CD4-positive, alpha-beta T cell treated with Interleukin-15 for 4 hours (primary cell): ENCODE results near the gene CAPN13.

Experiments used
- DNase-seq: peaks from one replicate; pipeline ENCODE4 v3.0.0-alpha.2; 2020; ENCODE audit warnings: low spot score

Gene CAPN13

DNA sequence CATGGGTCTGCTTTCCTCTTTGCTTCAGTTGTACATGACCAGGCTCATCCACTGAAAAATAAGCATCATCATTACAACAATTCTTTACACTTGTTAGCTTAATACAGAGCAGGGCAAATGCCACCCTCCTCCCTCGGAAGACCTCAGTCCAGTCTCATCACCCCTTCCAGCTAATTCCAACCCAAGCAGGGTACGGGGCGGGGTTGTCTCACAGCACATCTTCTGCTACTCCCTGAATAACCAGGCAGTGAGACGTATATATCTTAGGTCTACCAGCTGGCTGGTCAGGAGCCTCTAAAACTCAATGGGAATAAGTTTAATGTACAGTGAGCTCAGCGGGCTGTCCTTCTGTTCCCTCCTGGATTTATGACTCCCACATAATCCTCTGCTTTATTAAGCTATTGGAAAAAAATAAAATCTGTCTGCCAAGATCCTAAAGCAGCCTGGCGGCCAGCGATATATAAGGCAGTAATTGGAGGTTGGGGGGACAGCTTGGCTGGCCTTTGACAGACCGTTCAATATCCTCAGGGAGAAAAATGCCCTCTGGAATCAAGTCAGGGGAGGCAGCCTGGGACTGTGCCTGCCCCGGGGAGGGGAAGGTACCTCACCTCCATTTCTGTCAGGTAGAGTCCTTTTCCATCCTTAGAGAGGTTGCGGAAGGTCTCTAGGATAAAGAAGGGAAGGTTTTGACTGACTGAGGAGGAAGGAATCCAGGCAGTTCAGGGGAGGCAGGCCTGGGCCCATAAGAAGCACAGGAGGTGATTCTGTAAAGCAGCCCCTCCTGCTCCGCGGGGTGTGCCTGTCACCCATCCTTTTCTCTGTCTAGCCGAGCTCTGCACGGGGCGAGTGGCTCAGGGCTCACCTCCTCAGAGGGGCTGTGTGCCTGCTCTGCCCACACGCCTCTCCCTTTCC, 76.3 kb downstream of the CAPN13 start:
- DNase-seq, result no peak

DNA sequence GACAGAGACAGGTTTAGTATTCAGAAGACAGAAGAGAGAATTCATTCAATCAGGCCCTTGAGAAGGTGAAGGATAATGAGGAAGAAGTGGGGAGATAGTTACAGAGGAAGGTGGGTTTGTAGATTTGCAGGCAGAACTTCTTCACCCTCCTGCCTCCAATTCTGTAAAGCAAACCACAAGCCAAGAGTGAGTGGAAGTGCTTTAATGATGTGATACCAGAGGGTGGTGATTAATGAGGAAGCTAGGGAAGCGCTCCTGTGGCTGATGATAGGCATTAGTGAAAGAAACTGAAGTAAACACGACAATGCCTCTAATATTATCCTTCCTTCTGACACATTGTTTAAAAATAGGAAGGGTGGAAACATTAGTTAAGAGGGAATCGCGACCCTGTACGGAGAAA, 78.2 kb downstream of the CAPN13 start:
- DNase-seq, result no peak

DNA sequence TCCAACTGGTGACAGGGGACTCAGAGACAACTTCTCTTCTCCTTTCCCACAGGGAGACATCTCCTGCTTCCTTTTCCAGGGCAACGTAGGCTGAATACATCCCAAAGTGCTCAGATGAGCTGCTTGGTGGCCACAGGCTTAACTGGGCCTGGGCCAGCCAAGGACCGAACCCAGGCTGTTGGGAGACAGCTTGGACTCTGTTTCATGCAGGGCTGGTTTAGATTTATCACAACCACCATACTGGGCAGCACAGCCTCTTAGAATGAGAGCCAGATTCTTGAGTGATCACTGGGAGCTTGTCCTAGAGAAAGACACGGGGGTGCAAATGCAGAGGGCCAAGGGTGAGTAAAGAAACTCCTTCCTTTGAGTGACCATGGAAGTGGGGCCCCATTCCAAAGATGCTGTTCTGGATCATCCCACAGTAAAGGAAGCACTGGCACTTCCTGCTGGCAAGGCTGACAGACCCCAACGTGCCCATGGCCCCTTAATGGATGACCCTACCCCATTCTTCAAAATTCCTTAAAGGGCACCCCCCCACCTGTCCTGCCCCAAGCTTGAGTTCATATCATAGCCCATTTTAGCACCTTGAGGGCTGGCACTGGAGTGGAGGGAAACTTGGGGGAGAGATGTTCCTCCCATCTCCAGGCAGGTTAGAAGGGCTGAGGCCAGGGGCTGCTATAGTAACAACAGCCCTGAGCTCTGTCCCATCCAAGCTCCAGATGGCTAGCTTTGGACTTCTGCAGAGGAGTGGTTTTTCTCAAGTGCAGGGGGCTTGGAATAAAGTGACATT, 84.1 kb downstream of the CAPN13 start:
- DNase-seq, result no peak

GRCh38 chr2:30721668-30722647, 85.3 kb downstream of the CAPN13 start:
- no peak for DNase-seq

DNA sequence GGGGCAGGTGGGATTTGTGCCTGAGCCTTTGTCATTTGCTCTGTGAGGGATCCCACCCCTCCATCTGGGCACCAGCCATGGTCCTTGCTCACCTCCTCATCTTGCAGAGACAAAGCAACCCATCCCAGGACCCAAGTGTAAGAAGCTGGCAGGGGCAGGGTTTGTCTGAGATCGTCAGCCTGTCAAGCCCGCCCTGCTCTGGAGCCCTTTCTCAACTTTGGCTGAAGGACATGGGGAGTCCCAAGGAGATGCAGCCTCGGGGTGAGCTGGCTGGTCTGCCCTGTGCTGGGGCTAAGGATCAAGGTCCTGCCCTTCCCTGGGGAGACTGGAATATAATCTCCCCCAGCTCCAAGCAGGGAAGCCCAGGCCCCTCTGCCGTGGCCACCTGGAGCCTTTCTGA, 86.0 kb downstream of the CAPN13 start:
- no peak for DNase-seq

GRCh38 chr2:30717081-30717650, 90.1 kb downstream of the CAPN13 start:
- DNase-seq, result no peak

GRCh38 chr2:30716123-30716900, 90.9 kb downstream of the CAPN13 start:
- no peak for DNase-seq

GRCh38 chr2:30714811-30715709, 92.2 kb downstream of the CAPN13 start:
- no peak for DNase-seq

GRCh38 chr2:30713698-30714097, 93.5 kb downstream of the CAPN13 start:
- DNase-seq, result no peak

GRCh38 chr2:30711646-30712085, 95.6 kb downstream of the CAPN13 start:
- DNase-seq, result peak; percentile 91

DNA sequence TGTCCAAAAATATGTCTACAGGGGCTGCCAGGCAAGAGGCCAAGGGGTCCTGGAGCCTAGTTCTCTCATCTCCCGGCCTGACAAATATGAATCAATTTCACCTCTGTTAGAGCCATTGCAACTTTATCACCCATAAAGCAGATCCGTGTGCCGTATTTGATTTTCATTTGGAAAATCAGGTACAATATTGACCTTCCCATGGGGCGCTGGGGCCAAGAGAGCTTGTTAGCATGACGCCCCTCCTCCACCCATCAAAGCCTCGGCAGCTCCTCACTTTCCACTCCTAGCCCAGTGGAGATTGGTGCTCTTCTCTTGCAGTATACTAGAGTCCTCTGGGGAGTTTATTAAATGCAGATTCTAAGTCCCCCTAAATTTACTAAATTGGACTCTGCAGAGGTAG, 96.8 kb downstream of the CAPN13 start:
- DNase-seq, result no peak

- no peak for DNase-seq
Observed at GRCh38 chr2:30710016-30710415, 97.2 kb downstream of the CAPN13 start.

DNA sequence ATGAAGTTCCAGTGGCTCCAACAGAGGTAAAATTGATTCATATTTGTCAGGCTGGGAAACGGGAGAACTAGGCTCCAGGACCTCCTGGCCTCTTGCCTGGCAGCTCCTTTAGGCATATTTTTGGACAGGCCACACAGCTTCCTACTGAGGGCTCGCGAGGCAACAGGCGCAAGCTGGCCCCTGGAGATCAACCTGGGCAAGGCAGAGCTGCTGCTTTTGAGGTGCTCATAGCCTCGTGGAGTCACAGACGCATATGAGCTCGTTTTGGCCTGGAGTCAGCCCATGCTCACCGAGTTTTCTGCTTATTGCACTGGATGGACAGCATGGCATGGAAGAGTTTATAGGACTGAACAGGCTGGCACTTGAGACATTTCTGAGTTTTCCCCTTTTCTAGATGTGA, 97.7 kb downstream of the CAPN13 start:
- no peak for DNase-seq

DNA sequence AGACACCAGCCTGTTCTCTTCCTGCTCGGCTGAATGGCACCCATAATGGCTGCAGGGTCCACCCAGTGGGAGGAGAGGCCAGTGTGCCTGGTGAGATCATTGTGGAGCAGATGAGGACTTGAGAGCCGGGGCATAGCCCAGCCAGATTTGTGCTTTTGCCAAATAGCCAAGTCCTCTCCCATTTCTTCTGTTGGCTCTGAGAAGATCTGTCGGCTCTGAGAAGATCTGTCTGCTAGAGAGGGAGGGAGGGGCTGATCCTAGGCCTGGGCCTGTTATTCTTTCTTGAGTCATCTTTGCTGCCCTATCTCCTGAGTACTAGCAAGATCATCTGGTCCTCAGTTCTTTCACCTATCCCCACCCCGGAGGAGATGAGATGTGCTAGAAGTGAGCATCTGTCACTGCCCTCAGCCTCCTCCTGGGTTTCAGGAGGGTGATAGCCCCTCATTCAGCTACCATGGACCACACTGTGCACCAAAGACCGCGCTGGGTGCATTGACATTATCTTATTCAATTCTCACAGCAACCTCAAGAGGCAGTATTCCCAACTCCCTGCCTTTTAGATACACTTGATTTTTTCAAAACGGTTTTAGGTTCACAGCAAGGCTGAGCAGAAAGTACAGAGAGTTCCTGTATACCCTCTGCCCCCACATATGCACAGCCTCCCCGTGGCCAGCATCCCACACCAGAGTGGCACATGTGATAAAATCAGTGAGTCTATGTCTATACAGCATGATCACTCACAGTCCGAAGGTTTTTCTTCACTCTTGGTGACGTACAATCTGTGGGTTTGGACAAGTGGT, 98.6 kb downstream of the CAPN13 start:
- DNase-seq, result no peak

- no peak for DNase-seq
Observed at GRCh38 chr2:30707304-30707903, 99.8 kb downstream of the CAPN13 start.

- peak; percentile 69 for DNase-seq
Observed at GRCh38 chr2:30706534-30707303, 100.5 kb downstream of the CAPN13 start.

- DNase-seq, result no peak
Observed at GRCh38 chr2:30705711-30706533, 101.3 kb downstream of the CAPN13 start.
